Kasumi-1 (cell line): ENCODE measurements around the gene SLC12A1.
A peak's percentile ranks its signal among the peaks of the same experiment; 100 is the strongest.
"Not testable (repeated sequence)": the region's sequence is repeated elsewhere in the genome, so short reads cannot be mapped to it uniquely, and the experiment has no call there.

ENCODE experiments used
- DNase-seq, 2 experiments: peaks; one replicate each; lab custom pipeline; 2025; lab: John Stamatoyannopoulos, UW

Gene SLC12A1

GRCh38 chr15:48309740-48310139, 103.6 kb downstream of the SLC12A1 start:
- no peak for DNase-seq

GRCh38 chr15:48313216-48313615, 107.1 kb downstream of the SLC12A1 start:
- no peak for DNase-seq

- no peak for DNase-seq
Measured at GRCh38 chr15:48315041-48315440, 108.9 kb downstream of the SLC12A1 start.

- no peak for DNase-seq
Measured at GRCh38 chr15:48317221-48317620, 111.1 kb downstream of the SLC12A1 start.

- no peak for DNase-seq
Measured at GRCh38 chr15:48318131-48318530, 112.0 kb downstream of the SLC12A1 start.

GRCh38 chr15:48323294-48323693, 117.2 kb downstream of the SLC12A1 start:
- no peak for DNase-seq

- no peak for DNase-seq
Measured at GRCh38 chr15:48324949-48325348, 118.8 kb downstream of the SLC12A1 start.

- no peak for DNase-seq
Measured at GRCh38 chr15:48325400-48325799, 119.3 kb downstream of the SLC12A1 start.

- DNase-seq = not testable (repeated sequence)
Measured at GRCh38 chr15:48326180-48326579, 120.1 kb downstream of the SLC12A1 start.

- DNase-seq = peak in 1 of 2 experiments; percentile 45
Measured at GRCh38 chr15:48330105-48330785, 124.1 kb downstream of the SLC12A1 start.

GRCh38 chr15:48330855-48331795, 125.0 kb downstream of the SLC12A1 start, which contains the start of gene DUT:
TSS of gene DUT (plus strand) at chr15:48331429. CDS start at chr15:48331516, 87 bp downstream.
- peak; percentile 70 to 77 for DNase-seq

GRCh38 chr15:48331796-48332641, 125.9 kb downstream of the SLC12A1 start:
- DNase-seq = peak; percentile 70 to 76

- peak in 1 of 2 experiments; percentile 24 for DNase-seq
Measured at GRCh38 chr15:48332642-48333034, 126.5 kb downstream of the SLC12A1 start.

GRCh38 chr15:48333540-48333939, 127.4 kb downstream of the SLC12A1 start:
- DNase-seq = no peak

GRCh38 chr15:48334260-48334659, 128.2 kb downstream of the SLC12A1 start:
- no peak for DNase-seq

GRCh38 chr15:48336940-48337339, 130.8 kb downstream of the SLC12A1 start:
- DNase-seq = peak; percentile 24 to 25

GRCh38 chr15:48337607-48338006, 131.5 kb downstream of the SLC12A1 start:
- DNase-seq = no peak

- no peak for DNase-seq
Measured at GRCh38 chr15:48340111-48340510, 134.0 kb downstream of the SLC12A1 start.

GRCh38 chr15:48343865-48344264, 137.8 kb downstream of the SLC12A1 start:
- DNase-seq = no peak

- no peak for DNase-seq
Measured at GRCh38 chr15:48345516-48345915, 139.4 kb downstream of the SLC12A1 start.

GRCh38 chr15:48352474-48353072, 146.5 kb downstream of the SLC12A1 start:
- DNase-seq = peak; percentile 78 to 80
